H1 (cell line): ENCODE measurements around the gene BIRC2.

Experiments
- POLR2A ChIP-seq, 2 experiments: IDR thresholded peaks; 1 replicate in 1 of 2; 2 replicates in 1 of 2; pipeline ENCODE4 v1.6.1; 2011; ENCODE audit warnings: low read depth in 2 of 2, low read length in 2 of 2, mild to moderate bottlenecking in 2 of 2; ENCODE audit errors: control extremely low read depth in 1 of 2
- POLR2AphosphoS5 ChIP-seq: IDR thresholded peaks from 2 replicates; pipeline ENCODE4 v1.6.1; 2011; ENCODE audit warnings: low read depth, low read length
- RNF2 ChIP-seq: fragments of 200-900, 300-1000 bp; sonication (generic); IDR thresholded peaks from 2 replicates; pipeline ENCODE4 v1.7.1; 2016; ENCODE audit warnings: borderline replicate concordance, low read depth, mild to moderate bottlenecking, antibody characterized with exemption, low read length; ENCODE audit not compliant: poor library complexity, severe bottlenecking; ENCODE audit errors: missing control alignments
- SIN3A ChIP-seq, 2 experiments: IDR thresholded peaks in 1 of 2; conservative IDR thresholded peaks in 1 of 2; 2 replicates each; pipeline ENCODE4 v1.6.1; 2011 to 2012; ENCODE audit warnings: low read length in 2 of 2, improper control_type of control experiment in 1 of 2, low read depth in 1 of 2, mild to moderate bottlenecking in 1 of 2
- TAF1 ChIP-seq: IDR thresholded peaks from 2 replicates; pipeline ENCODE4 v1.6.1; 2011; ENCODE audit warnings: mild to moderate bottlenecking, low read depth, low read length
- YY1 ChIP-seq: IDR thresholded peaks from 2 replicates; pipeline ENCODE4 v1.6.1; 2011; ENCODE audit warnings: low read depth, mild to moderate bottlenecking, low read length
- TF ChIP-seq, protein P1 (sequence below): IDR thresholded peaks from 2 replicates; pipeline ENCODE4 v1.6.1; 2011; ENCODE audit warnings: low read depth, mild to moderate bottlenecking, low read length; ENCODE audit not compliant: insufficient read depth
- TF ChIP-seq, protein P2 (sequence below): IDR thresholded peaks from 2 replicates; pipeline ENCODE4 v1.6.1; 2012; ENCODE audit warnings: low read length, inconsistent platforms
- TF ChIP-seq, protein P3 (sequence below), 3 experiments: IDR thresholded peaks; 1 replicate in 2 of 3; 2 replicates in 1 of 3; pipeline versions ENCODE4 v1.5.1 to v1.6.1; 2011; ENCODE audit warnings: low read length in 3 of 3, mild to moderate bottlenecking in 3 of 3, inconsistent platforms in 2 of 3, low read depth in 1 of 3, moderate library complexity in 1 of 3; ENCODE audit not compliant: insufficient read depth in 1 of 3; ENCODE audit errors: control extremely low read depth in 1 of 3

DNA sequence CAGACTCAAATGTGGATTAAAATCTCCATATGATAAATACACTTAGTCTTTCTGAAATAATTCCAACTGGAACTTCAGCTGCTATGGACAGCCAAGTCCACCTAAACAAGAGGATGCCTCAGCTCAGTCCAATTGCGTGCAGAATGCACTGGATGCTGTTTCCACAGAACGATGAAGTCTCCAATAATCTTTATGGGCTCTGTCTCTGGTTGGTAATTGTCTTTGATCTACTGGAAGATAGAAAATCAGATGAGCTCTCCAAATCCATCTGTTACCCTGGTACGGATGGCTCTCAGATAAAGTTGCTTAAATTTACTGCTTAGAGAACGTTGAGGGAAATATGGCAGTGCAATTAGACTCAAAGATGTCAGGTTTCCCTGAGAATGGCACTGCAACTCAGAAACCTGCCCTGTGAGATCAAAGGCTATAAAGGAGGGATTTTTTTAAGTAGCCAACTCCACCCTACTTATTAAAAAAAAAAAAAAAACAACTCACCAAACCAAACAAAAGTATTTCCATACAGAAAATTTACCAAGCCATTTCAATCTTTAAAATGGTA, 30.6 kb upstream of the BIRC2 start:
- no peak for TF ChIP-seq POLR2A (IDR thresholded peaks at IDR 0.05; ENCODE audit: control extremely low read depth in 1 of 2, low read depth in 2 of 2, low read length in 2 of 2)
- TF ChIP-seq, protein P1, sequence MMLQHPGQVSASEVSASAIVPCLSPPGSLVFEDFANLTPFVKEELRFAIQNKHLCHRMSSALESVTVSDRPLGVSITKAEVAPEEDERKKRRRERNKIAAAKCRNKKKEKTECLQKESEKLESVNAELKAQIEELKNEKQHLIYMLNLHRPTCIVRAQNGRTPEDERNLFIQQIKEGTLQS, result no peak
- TF ChIP-seq, protein P2, sequence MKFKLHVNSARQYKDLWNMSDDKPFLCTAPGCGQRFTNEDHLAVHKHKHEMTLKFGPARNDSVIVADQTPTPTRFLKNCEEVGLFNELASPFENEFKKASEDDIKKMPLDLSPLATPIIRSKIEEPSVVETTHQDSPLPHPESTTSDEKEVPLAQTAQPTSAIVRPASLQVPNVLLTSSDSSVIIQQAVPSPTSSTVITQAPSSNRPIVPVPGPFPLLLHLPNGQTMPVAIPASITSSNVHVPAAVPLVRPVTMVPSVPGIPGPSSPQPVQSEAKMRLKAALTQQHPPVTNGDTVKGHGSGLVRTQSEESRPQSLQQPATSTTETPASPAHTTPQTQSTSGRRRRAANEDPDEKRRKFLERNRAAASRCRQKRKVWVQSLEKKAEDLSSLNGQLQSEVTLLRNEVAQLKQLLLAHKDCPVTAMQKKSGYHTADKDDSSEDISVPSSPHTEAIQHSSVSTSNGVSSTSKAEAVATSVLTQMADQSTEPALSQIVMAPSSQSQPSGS, result no peak
- TF ChIP-seq, protein P3, sequence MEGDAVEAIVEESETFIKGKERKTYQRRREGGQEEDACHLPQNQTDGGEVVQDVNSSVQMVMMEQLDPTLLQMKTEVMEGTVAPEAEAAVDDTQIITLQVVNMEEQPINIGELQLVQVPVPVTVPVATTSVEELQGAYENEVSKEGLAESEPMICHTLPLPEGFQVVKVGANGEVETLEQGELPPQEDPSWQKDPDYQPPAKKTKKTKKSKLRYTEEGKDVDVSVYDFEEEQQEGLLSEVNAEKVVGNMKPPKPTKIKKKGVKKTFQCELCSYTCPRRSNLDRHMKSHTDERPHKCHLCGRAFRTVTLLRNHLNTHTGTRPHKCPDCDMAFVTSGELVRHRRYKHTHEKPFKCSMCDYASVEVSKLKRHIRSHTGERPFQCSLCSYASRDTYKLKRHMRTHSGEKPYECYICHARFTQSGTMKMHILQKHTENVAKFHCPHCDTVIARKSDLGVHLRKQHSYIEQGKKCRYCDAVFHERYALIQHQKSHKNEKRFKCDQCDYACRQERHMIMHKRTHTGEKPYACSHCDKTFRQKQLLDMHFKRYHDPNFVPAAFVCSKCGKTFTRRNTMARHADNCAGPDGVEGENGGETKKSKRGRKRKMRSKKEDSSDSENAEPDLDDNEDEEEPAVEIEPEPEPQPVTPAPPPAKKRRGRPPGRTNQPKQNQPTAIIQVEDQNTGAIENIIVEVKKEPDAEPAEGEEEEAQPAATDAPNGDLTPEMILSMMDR (IDR thresholded peaks at IDR 0.05; ENCODE audit: control extremely low read depth in 1 of 3, insufficient read depth in 1 of 3, low read depth in 1 of 3, low read length in 3 of 3), result no peak
- TF ChIP-seq RNF2, result no peak
- no peak for TF ChIP-seq SIN3A (conservative IDR thresholded peaks at IDR 0.05 in 1 of 2, IDR thresholded peaks at IDR 0.05 in 1 of 2; ENCODE audit: low read depth in 1 of 2, low read length in 2 of 2)
- TF ChIP-seq YY1, result no peak
- TF ChIP-seq TAF1, result no peak
- no peak for TF ChIP-seq POLR2AphosphoS5
